ENCODE results near the gene SDK1.

The SDK1 gene

GRCh38 chr7:3289996-3290395 is 11.1 kb upstream of the SDK1 start:
- no peak for TF ChIP-seq CTCF (IDR thresholded peaks at IDR 0.05; ENCODE audit: borderline replicate concordance, extremely low read depth, low read length, poor library complexity, severe bottlenecking)
- no peak for TF ChIP-seq EZH2 (IDR thresholded peaks at IDR 0.05; ENCODE audit: borderline replicate concordance, low read depth, low read length, severe bottlenecking)
- Histone ChIP-seq H3K27ac (ENCODE audit: low read length) (no peak overlapping the region), H3K4me2 (ENCODE audit: insufficient read depth, low read length) (no peak overlapping the region), H3K9me3 (ENCODE audit: insufficient read depth, low read length, severe bottlenecking) (no peaks in the 10 kb centered on the region), H3K27me3 (ENCODE audit: insufficient read depth, low read length, poor library complexity) (peaks cover 3% of the 10 kb centered on the region), H4K20me1 (ENCODE audit: insufficient read depth, low read length) (no peaks in the 10 kb centered on the region), H3K4me1 (ENCODE audit: insufficient read depth, low read length) (no peaks in the 10 kb centered on the region), H3K9ac (ENCODE audit: low read depth, low read length) (no peak overlapping the region), H3K4me3 (ENCODE audit: low read depth in 1 of 2, low read length in 2 of 2) (no peak overlapping the region), H3K79me2 (ENCODE audit: insufficient read depth, low read length) (no peaks in the 10 kb centered on the region), H3K36me3 (ENCODE audit: insufficient read depth, low read length) (no peaks in the 10 kb centered on the region), H2AFZ (ENCODE audit: low read depth, low read length) (no peak overlapping the region)
- ATAC-seq (ENCODE audit: insufficient read depth, low read depth) = no peak
- no peak for DNase-seq

- no peak overlapping the region for H3K4me3 ChIP-seq (ENCODE audit: low read depth in 1 of 2, low read length in 2 of 2)
- H4K20me1 ChIP-seq (ENCODE audit: insufficient read depth, low read length) = no peaks in the 10 kb centered on the region
- TF ChIP-seq CTCF (IDR thresholded peaks at IDR 0.05; ENCODE audit: borderline replicate concordance, extremely low read depth, low read length, poor library complexity, severe bottlenecking) (no peak), EZH2 (IDR thresholded peaks at IDR 0.05; ENCODE audit: borderline replicate concordance, low read depth, low read length, severe bottlenecking) (no peak)
- no peak overlapping the region for H3K4me2 ChIP-seq (ENCODE audit: insufficient read depth, low read length)
- no peak overlapping the region for H2AFZ ChIP-seq (ENCODE audit: low read depth, low read length)
- DNase-seq (no peak), ATAC-seq (ENCODE audit: insufficient read depth, low read depth) (no peak)
- H3K4me1 ChIP-seq (ENCODE audit: insufficient read depth, low read length) = no peaks in the 10 kb centered on the region
- H3K79me2 ChIP-seq (ENCODE audit: insufficient read depth, low read length) = no peaks in the 10 kb centered on the region
- no peak overlapping the region for H3K27ac ChIP-seq (ENCODE audit: low read length)
- no peaks in the 10 kb centered on the region for H3K36me3 ChIP-seq (ENCODE audit: insufficient read depth, low read length)
- no peaks in the 10 kb centered on the region for H3K9me3 ChIP-seq (ENCODE audit: insufficient read depth, low read length, severe bottlenecking)
- no peak overlapping the region for H3K9ac ChIP-seq (ENCODE audit: low read depth, low read length)
- H3K27me3 ChIP-seq (ENCODE audit: insufficient read depth, low read length, poor library complexity) = peaks cover 3% of the 10 kb centered on the region
These were observed 8.4 kb upstream of the SDK1 start for GRCh38 chr7:3292694-3293093.

GRCh38 chr7:3294432-3295100 is 6.5 kb upstream of the SDK1 start:
- Histone ChIP-seq H3K4me3 (ENCODE audit: low read depth in 1 of 2, low read length in 2 of 2) (no peak overlapping the region), H4K20me1 (ENCODE audit: insufficient read depth, low read length) (no peaks in the 10 kb centered on the region), H3K4me2 (ENCODE audit: insufficient read depth, low read length) (no peak overlapping the region), H3K79me2 (ENCODE audit: insufficient read depth, low read length) (no peaks in the 10 kb centered on the region), H3K9ac (ENCODE audit: low read depth, low read length) (no peak overlapping the region), H3K9me3 (ENCODE audit: insufficient read depth, low read length, severe bottlenecking) (no peaks in the 10 kb centered on the region), H3K36me3 (ENCODE audit: insufficient read depth, low read length) (no peaks in the 10 kb centered on the region), H3K4me1 (ENCODE audit: insufficient read depth, low read length) (no peaks in the 10 kb centered on the region), H2AFZ (ENCODE audit: low read depth, low read length) (no peak overlapping the region), H3K27ac (ENCODE audit: low read length) (no peak overlapping the region), H3K27me3 (ENCODE audit: insufficient read depth, low read length, poor library complexity) (peaks cover 3% of the 10 kb centered on the region)
- DNase-seq (no peak), ATAC-seq (ENCODE audit: insufficient read depth, low read depth) (no peak)
- TF ChIP-seq CTCF (IDR thresholded peaks at IDR 0.05; ENCODE audit: borderline replicate concordance, extremely low read depth, low read length, poor library complexity, severe bottlenecking) (no peak), EZH2 (IDR thresholded peaks at IDR 0.05; ENCODE audit: borderline replicate concordance, low read depth, low read length, severe bottlenecking) (no peak)
